Body of pancreas (tissue), 4 donors: ENCODE data around the gene KDM2B. TPM values are rescaled to one million over a fixed set of nuclear protein-coding genes. Genes with fewer than 3 reads are reported as not detected.
A peak's percentile ranks its signal among the peaks of the same experiment; 100 is the strongest.

Source experiments
- ATAC-seq: fragments of 150-250 bp; one replicate; pipeline ENCODE4 v1.9.1; 2016
- DNase-seq, 4 donors: peaks; one replicate each; pipeline ENCODE4 v3.0.0-alpha.2; 2019
- H3K27ac ChIP-seq, 4 donors: fragments of 200-600 bp; sonication (generic); 1 replicate in 3 of 4; 2 replicates in 1 of 4; pipeline versions ENCODE4 v1.5.1 to v1.6.1; 2016 to 2019; ENCODE audit warnings: mild to moderate bottlenecking in 1 of 4, mixed read lengths in 1 of 4, moderate library complexity in 1 of 4
- H3K27me3 ChIP-seq, 2 donors: fragments of 200-600 bp; sonication (generic); one replicate each; pipeline ENCODE4 v1.6.0; 2016; ENCODE audit warnings: mild to moderate bottlenecking in 1 of 2
- H3K36me3 ChIP-seq, 2 donors: fragments of 200-600 bp; sonication (generic); replicated peaks in 1 of 2; 2 replicates each; pipeline ENCODE4 v1.5.1; 2016; ENCODE audit warnings: low read depth in 2 of 2; ENCODE audit not compliant: insufficient read depth in 1 of 2
- H3K4me1 ChIP-seq: fragments of 200-600 bp; sonication (generic); one replicate; pipeline ENCODE4 v1.6.0; 2016
- H3K4me3 ChIP-seq, 2 donors: fragments of 200-600 bp; sonication (generic); 1 replicate in 1 of 2; 2 replicates in 1 of 2; pipeline ENCODE4 v1.5.1; 2016 to 2019
- H3K9me3 ChIP-seq, 3 donors: fragments of 200-600 bp; sonication (generic); 1 replicate in 2 of 3; 2 replicates in 1 of 3; pipeline ENCODE4 v1.5.1; 2016
- POLR2A ChIP-seq, 3 donors: fragments of 450-650 bp; IDR thresholded peaks; one replicate each; pipeline ENCODE4 v1.6.1; 2016; ENCODE audit warnings: antibody characterized with exemption in 3 of 3, mild to moderate bottlenecking in 2 of 3
- WGBS, 2 donors: methylation state at CpG; one replicate each; pipeline ENCODE4 v1.1.5; 2017; 5-methylcytosine and 5-hydroxymethylcytosine counted together
- intact Hi-C: fragments of 100-400 bp; cut with DNase I; formaldehyde crosslinking; loops from one replicate; pipeline ENCODE4 v1.15.1; 2023
- total RNA-seq, 2 donors: library from RNA; depleted of rRNA; stranded (reverse); fragments of >200 nt; gene quantifications; one replicate each; pipeline ENCODE4 v1.1.0, GENCODE V29; 2016
- TF ChIP-seq, protein P1 (sequence below), 7 experiments: fragments of 450-650 bp in 4 of 7; fragments of 200-600 bp in 3 of 7; sonication (generic) in 3 of 7; IDR thresholded peaks; one replicate each; pipeline ENCODE4 v1.5.1; 2016 to 2019; ENCODE audit warnings: antibody characterized with exemption in 7 of 7

The KDM2B gene
- total RNA-seq, 2 donors from 2014 or later = 17.8 to 26.5 TPM

DNA sequence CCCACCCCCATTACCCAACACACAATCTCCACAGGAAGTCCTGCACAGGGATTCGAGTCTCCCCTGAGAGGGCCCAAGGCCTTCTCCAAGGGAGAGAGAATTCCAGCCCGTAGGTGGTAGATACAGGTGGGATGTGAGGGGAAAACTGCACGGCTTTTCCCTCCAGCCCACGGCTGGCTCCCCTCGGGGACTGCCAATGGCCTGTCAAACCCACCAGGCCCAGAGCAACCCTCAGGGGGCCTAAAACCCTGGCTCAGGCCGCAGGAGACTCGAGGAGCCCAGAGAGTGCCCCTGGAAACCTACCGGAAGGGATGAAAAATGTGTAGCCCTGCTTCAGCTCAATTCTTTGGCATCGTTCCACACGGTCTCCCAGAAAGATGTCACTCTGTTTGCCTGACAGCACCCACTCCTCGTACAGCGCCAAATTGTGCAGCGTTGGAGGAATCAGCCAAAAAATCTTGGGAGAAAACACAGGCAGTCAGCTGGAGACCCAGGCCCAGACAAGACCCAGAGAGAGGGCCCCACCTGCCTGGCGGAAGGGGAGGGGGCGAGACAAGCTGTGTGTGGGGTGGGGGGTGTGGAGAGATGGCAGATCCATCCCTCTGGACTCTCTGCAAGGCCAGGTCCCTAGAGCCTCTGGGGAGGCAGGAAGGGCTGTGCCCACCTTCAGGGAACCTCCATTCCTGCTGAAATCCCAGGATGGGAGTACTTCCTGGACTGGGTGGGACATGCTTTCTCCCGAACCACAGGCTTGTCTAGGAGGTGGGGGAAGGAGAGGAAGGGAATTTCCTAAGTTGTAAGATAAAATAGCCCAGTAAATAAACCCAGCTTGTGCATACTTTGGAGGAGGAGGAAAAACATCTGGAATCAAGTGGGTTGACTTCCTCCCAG lies 48.1 kb downstream of the KDM2B start:
- H3K4me3 ChIP-seq = no peak overlapping the region
- intact Hi-C loops = no loop called here
- peaks cover 21% of the 10 kb centered on the region for H3K4me1 ChIP-seq
- TF ChIP-seq, protein P1, sequence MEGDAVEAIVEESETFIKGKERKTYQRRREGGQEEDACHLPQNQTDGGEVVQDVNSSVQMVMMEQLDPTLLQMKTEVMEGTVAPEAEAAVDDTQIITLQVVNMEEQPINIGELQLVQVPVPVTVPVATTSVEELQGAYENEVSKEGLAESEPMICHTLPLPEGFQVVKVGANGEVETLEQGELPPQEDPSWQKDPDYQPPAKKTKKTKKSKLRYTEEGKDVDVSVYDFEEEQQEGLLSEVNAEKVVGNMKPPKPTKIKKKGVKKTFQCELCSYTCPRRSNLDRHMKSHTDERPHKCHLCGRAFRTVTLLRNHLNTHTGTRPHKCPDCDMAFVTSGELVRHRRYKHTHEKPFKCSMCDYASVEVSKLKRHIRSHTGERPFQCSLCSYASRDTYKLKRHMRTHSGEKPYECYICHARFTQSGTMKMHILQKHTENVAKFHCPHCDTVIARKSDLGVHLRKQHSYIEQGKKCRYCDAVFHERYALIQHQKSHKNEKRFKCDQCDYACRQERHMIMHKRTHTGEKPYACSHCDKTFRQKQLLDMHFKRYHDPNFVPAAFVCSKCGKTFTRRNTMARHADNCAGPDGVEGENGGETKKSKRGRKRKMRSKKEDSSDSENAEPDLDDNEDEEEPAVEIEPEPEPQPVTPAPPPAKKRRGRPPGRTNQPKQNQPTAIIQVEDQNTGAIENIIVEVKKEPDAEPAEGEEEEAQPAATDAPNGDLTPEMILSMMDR (IDR thresholded peaks at IDR 0.05) = no peak
- no peak for TF ChIP-seq POLR2A (IDR thresholded peaks at IDR 0.05)
- H3K9me3 ChIP-seq = no peaks in the 10 kb centered on the region
- H3K27ac ChIP-seq = peak overlapping the region in 2 of 4 donors; percentile 8 to 34
- ATAC-seq (no peak), DNase-seq (no peak)
- no peaks in the 10 kb centered on the region for H3K36me3 ChIP-seq
- 68 to 85% methylated on average over 10 to 16 of the region's 16 CpGs for WGBS, 2 donors
- no peaks in the 10 kb centered on the region for H3K27me3 ChIP-seq

DNA sequence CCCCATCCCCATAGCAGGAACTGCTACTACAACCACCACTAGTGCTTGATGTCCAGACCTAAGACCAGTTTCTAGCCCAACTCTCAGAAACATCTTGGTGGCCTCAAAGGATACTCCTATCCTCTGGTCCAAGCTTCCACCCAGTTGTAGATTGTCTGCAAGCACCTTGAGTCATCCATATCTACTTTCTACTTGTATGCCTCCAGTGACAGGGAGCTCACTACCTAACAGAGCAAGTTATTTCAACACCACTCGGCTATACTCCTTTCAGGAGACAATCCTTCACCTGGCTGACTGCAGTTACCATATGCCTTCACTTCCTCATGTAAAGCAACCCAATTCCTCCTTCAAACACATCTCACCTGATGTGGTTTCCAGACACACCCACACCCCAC lies 49.5 kb downstream of the KDM2B start:
- no peak for ATAC-seq
- TF ChIP-seq, protein P1 (IDR thresholded peaks at IDR 0.05) = no peak
- no peak for TF ChIP-seq POLR2A (IDR thresholded peaks at IDR 0.05)
- 100% methylated on average over 1 of the region's 1 CpG for WGBS, 2 donors
- Histone ChIP-seq H3K27ac (peak overlapping the region in 1 of 4 donors; percentile 8), H3K4me1 (peaks cover 14% of the 10 kb centered on the region), H3K4me3 (no peak overlapping the region), H3K9me3 (no peaks in the 10 kb centered on the region), H3K36me3 (no peaks in the 10 kb centered on the region), H3K27me3 (no peaks in the 10 kb centered on the region)
- intact Hi-C loops = no loop called here
- DNase-seq = no peak

DNA sequence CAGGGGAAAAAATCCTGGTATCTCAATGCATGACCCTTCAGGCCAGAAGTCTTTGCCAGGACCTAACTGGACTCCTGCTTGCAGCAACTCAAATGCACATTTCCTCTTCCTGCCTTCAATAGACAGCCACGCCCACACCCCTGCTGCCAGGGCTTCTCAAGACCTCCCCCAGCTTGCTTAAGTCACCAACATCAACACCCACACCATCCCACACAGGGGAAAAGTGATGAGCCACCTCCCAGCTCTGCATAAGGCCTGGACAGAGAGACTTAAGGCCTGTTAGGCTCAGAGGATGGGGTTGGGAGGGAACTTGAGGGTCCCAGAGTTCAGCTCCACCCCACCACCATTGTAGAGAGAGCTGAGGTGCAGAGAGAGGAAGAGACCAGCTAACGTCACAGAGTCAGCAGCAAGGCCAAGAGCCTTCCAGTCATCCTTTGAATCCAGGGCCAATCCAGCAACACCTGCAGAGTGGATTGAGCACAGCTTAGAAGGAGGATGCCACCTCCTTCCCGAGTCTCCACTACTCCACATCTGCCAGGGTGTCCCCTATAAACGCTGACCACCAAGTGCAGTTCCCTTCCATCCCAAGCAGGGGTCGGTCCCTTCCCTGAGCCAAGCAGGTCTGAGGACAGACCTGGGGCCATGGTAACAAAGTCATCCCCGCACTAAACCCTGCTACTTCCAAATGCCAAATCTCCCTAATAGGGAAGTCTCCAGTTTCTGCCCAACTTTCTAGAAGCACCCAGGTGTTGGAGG lies 50.0 kb downstream of the KDM2B start:
- no peaks in the 10 kb centered on the region for H3K9me3 ChIP-seq
- H3K27ac ChIP-seq = peak overlapping the region in 2 of 4 donors; percentile 8 to 20
- H3K4me3 ChIP-seq = no peak overlapping the region
- WGBS, 2 donors = 61 to 72% methylated on average over 5 to 6 of the region's 6 CpGs
- no peaks in the 10 kb centered on the region for H3K36me3 ChIP-seq
- TF ChIP-seq, protein P1 (IDR thresholded peaks at IDR 0.05) = no peak
- TF ChIP-seq POLR2A (IDR thresholded peaks at IDR 0.05) = no peak
- DNase-seq (peak in 3 of 4 donors; percentile 40 to 74 (median 45)), ATAC-seq (peak; percentile 7)
- intact Hi-C loops = no loop called here
- no peaks in the 10 kb centered on the region for H3K27me3 ChIP-seq
- H3K4me1 ChIP-seq = peaks cover 8% of the 10 kb centered on the region

DNA sequence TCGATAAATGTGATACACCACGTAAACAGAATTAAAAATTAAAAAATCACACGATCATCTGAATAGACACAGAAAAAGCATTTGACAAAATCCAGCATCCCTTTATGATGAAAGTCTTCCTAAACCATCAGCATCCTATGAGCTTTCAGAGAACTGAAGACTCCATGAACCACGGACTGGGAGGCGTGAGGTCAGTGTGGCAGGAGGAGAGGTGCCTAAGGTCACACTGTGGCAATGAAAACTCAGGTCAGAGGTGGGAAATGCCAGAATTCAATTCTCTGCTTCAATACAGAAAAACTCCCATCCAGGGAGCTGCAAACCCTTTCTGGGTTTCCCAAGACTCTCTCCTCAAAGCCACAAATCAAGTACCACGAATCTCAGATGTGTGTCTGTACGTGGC lies 51.6 kb downstream of the KDM2B start:
- Histone ChIP-seq H3K4me3 (no peak overlapping the region), H3K4me1 (peaks cover 4% of the 10 kb centered on the region), H3K27me3 (no peaks in the 10 kb centered on the region), H3K9me3 (no peaks in the 10 kb centered on the region), H3K36me3 (no peaks in the 10 kb centered on the region), H3K27ac (no peak overlapping the region)
- ATAC-seq (no peak), DNase-seq (no peak)
- 89 to 92% methylated on average over 7 of the region's 7 CpGs for WGBS, 2 donors
- TF ChIP-seq, protein P1 (IDR thresholded peaks at IDR 0.05) = no peak
- no peak for TF ChIP-seq POLR2A (IDR thresholded peaks at IDR 0.05)
- intact Hi-C loops = no loop called here
